COLO829 (cell line): ENCODE measurements around the gene MYBL2.
"Not testable (repeated sequence)": the region's sequence is repeated elsewhere in the genome, so short reads cannot be mapped to it uniquely, and the experiment has no call there.

Experiments
- DNase-seq: peaks from one replicate; pipeline ENCODE4 v3.0.0; 2012; ENCODE audit warnings: low spot score

MYBL2 gene

DNA sequence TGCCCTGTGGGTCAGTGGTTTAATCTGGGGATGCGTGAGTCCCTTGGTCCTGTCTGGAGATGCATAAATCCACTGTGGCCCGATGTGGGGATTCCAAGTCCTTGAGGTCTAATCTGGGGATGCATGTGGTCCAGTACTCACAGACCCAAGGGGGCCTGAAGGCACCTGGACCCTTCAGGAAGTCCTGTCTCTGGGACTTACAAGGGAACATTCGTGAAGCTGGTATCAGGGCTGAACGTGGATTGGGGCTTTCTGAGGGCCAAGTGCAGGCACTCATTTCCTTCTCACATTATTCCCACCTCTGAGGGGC, 85.1 kb downstream of the MYBL2 start:
- DNase-seq = no peak

- DNase-seq = no peak
Observed at GRCh38 chr20:43752561-43753301, 85.8 kb downstream of the MYBL2 start.

DNA sequence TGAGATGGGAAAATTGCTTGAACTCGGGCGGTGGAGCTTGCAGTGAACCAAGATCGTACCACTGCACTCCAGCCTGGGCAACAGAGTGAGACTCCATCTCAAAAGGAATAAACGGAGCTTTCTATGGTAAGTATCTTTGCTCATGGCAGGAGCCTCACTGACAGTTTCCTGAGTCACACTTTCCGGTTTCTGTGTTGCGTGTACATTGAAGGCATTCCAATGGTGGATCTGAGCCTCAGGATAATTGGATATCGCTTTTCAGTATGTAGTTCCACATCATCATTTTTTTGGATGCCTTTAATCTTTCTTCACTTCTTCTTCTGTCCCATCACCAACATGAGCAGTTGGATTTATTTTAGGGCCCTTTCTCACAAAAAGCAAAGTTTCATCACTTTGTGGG, 88.5 kb downstream of the MYBL2 start:
- DNase-seq = no peak

- DNase-seq = no peak
Observed at GRCh38 chr20:43755851-43756250, 88.9 kb downstream of the MYBL2 start.

- DNase-seq = not testable (repeated sequence)
Observed at GRCh38 chr20:43757888-43758287, 91.0 kb downstream of the MYBL2 start.

DNA sequence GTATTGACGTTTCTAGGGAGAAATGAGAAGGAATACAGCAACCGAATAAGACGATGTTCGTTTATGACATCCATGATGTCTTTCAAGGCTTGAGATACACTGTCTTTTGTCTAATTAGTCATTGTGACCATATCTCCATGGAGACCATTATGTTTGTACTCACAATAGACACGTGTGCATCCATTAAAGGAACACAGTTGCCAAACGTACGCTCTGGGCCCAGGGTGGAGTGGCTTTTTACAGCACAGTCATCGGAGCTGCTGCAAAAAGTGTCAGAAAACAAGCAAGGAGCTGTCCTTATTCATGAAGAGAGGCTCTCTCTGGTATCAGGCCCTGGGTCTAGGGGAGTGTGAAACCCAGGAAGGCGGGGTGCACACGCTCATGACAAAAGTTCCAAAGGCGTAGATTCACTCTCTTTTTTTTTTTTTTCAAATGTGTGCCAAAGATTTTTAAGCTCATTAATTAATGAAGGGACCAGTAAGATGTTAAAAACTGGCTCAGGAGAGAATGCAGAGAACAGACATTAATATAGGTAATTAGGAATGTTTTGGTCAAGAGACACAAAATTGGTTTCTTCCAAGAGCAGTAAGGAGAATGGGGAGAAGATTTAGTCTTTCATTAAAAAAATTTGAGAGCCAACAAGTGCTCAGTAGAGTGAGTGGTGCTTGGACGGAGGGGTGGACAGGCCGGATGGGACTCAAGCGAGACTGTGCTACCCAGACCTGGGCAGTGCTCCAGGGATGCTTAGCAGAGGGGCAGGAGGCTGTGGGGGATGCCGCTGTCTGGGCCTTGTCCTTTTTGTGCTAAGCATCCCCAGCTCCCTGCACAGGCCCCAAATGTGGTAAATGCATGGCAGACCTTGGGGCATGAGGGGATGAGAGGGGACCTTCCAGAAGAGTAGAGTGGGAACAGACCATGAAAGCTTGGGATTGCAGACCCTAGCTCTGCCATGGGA, 94.7 kb downstream of the MYBL2 start:
- DNase-seq = no peak

- no peak for DNase-seq
Observed at GRCh38 chr20:43762911-43763310, 96.0 kb downstream of the MYBL2 start.

DNA sequence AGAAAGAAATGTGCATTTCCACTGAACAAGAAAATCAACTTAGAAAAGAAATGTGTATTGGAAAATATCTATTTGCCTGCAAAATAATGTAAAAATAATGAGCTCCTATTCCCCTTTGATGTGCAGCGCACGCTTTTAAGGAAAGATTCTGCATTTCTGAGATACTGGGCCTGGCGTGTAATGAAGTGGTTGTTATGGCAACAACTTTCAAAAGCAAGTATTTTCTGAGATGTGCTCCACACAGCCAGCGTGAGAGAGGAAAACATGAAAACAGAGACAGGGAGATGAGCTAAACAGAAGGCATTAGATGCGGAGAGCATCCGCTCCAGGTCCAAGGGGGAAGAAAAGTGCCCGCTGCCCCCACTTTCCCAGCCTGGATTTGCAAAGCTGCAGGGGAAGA, 99.0 kb downstream of the MYBL2 start:
- no peak for DNase-seq
